ENCODE data around the gene TAOK3. TPM values are rescaled to one million over a fixed set of nuclear protein-coding genes. Genes with fewer than 3 reads are reported as not detected.

Gene TAOK3
- total RNA-seq, 1 donor from 2014 or later, result 15.7 TPM

DNA sequence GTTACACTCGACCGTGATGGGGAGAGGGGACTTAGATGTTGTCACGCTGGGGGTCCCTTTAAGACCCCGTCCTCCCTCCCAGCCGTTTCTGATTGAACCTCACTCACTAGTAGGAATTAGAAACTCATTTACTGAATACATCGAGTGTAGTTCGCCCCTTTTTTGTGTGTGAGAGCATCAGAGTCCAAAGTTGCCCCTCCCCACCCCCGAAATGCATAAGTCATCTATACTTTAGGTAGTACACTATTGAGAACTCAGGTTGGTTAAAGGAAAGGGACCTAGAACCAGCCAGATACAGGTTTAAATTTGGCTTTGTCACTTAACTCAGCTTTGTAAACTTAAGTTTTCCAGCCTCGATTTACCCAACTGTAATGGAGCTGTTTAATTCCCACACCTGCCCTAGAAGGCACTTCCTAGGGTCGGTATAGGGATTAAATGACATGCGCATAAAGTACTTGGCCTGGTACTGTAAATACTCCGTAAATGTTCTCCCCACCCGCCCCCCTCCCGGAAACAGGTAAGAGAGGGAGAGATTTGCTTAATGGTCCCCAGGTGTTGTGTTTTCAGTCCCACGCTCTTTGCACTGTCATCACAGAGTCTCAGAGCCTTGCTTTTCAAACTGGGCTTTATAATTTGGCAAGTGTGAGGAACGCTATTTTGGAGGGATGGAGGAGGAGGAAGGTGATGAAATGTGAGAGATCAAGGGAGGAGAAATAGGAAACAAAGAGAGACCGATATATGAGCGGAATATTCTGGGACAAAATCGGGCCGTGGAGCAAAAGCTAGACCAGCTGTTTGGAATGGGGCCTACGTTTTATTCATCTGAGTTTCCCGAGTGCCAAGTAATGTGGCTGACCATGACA, 4.5 kb upstream of the TAOK3 start:
- Mint-ChIP-seq H3K27me3 (ENCODE audit: low read depth, unreplicated experiment) (no peaks in the 10 kb centered on the region), H3K36me3 (ENCODE audit: low read depth, unreplicated experiment) (no peaks in the 10 kb centered on the region), H3K4me3 (ENCODE audit: unreplicated experiment) (peak overlapping the region; percentile 89), H3K9me3 (ENCODE audit: unreplicated experiment) (no peaks in the 10 kb centered on the region), H3K27ac (ENCODE audit: unreplicated experiment) (peak overlapping the region; percentile 88), H3K4me1 (ENCODE audit: low read depth, unreplicated experiment) (peaks cover 6% of the 10 kb centered on the region)
- Histone ChIP-seq H3K27ac (ENCODE audit: low read depth, low read length) (peak overlapping the region; percentile 100), H3K9me3 (ENCODE audit: insufficient read depth, low read depth, low read length) (no peaks in the 10 kb centered on the region), H2AFZ (ENCODE audit: low read depth, low read length) (peak overlapping the region; percentile 68), H3K4me2 (ENCODE audit: low read length) (peak overlapping the region; percentile 99), H3K27me3 (ENCODE audit: insufficient read depth, low read length) (no peaks in the 10 kb centered on the region), H3K9ac (ENCODE audit: low read length) (peak overlapping the region; percentile 99), H3K4me1 (ENCODE audit: insufficient read depth, low read length) (peaks cover 20% of the 10 kb centered on the region), H4K20me1 (ENCODE audit: insufficient read depth, low read length) (peaks cover 32% of the 10 kb centered on the region), H3K4me3 (ENCODE audit: insufficient read depth, low read depth, low read length) (peak overlapping the region; percentile 84), H3K79me2 (ENCODE audit: insufficient read depth, low read length) (peaks cover 45% of the 10 kb centered on the region), H3K36me3 (ENCODE audit: insufficient read depth, low read length) (peaks cover 21% of the 10 kb centered on the region)
- TF ChIP-seq CTCF (IDR thresholded peaks at IDR 0.05; ENCODE audit: insufficient read depth, low read depth, low read length), result no peak
- TF ChIP-seq EZH2 (IDR thresholded peaks at IDR 0.05; ENCODE audit: insufficient read depth, low read length), result no peak
- no peak for FAIRE-seq
- no peak for DNase-seq (ENCODE audit: low read depth)

GRCh38 chr12:118376089-118377020, 3.6 kb upstream of the TAOK3 start, which contains the start of gene SUDS3:
Gene SUDS3, plus strand, starts transcription at chr12:118376555. Its CDS starts 137 bp downstream, at chr12:118376692.
- no peaks in the 10 kb centered on the region for H3K9me3 ChIP-seq (ENCODE audit: insufficient read depth, low read depth, low read length)
- H3K4me2 ChIP-seq (ENCODE audit: low read length), result peak within 1 kb of the TSS; percentile 99
- peaks cover 53% of the 10 kb centered on the region for H3K79me2 ChIP-seq (ENCODE audit: insufficient read depth, low read length)
- H3K4me1 ChIP-seq (ENCODE audit: insufficient read depth, low read length), result peaks cover 20% of the 10 kb centered on the region
- H3K27ac ChIP-seq (ENCODE audit: low read depth, low read length), result peak within 1 kb of the TSS; percentile 100
- peaks cover 17% of the 10 kb centered on the region for H3K36me3 ChIP-seq (ENCODE audit: insufficient read depth, low read length)
- no peaks in the 10 kb centered on the region for H3K9me3 Mint-ChIP-seq (ENCODE audit: unreplicated experiment)
- no peaks in the 10 kb centered on the region for H3K36me3 Mint-ChIP-seq (ENCODE audit: low read depth, unreplicated experiment)
- H3K27me3 Mint-ChIP-seq (ENCODE audit: low read depth, unreplicated experiment), result no peaks in the 10 kb centered on the region
- TF ChIP-seq EZH2 (IDR thresholded peaks at IDR 0.05; ENCODE audit: insufficient read depth, low read length) (no peak), CTCF (IDR thresholded peaks at IDR 0.05; ENCODE audit: insufficient read depth, low read depth, low read length) (peak; percentile 91)
- peak within 1 kb of the TSS; percentile 84 for H3K4me3 ChIP-seq (ENCODE audit: insufficient read depth, low read depth, low read length)
- H3K27ac Mint-ChIP-seq (ENCODE audit: unreplicated experiment), result peak within 1 kb of the TSS; percentile 96
- FAIRE-seq (no peak), DNase-seq (ENCODE audit: low read depth) (peak; percentile 27)
- no peaks in the 10 kb centered on the region for H3K27me3 ChIP-seq (ENCODE audit: insufficient read depth, low read length)
- peaks cover 6% of the 10 kb centered on the region for H3K4me1 Mint-ChIP-seq (ENCODE audit: low read depth, unreplicated experiment)
- H2AFZ ChIP-seq (ENCODE audit: low read depth, low read length), result peak within 1 kb of the TSS; percentile 99
- peak within 1 kb of the TSS; percentile 89 for H3K4me3 Mint-ChIP-seq (ENCODE audit: unreplicated experiment)
- peak within 1 kb of the TSS; percentile 99 for H3K9ac ChIP-seq (ENCODE audit: low read length)
- peaks cover 37% of the 10 kb centered on the region for H4K20me1 ChIP-seq (ENCODE audit: insufficient read depth, low read length)

Measured in astrocyte (in vitro differentiated cells and primary cell).